Adrenal gland (tissue), 5 donors: ENCODE results near the gene GFOD1.

Source experiments
- POLR2A ChIP-seq, 2 donors: fragments of 450-650 bp; IDR thresholded peaks; one replicate each; pipeline ENCODE4 v1.6.1; 2017; ENCODE audit warnings: antibody characterized with exemption in 2 of 2, mild to moderate bottlenecking in 2 of 2, moderate library complexity in 1 of 2
- TF ChIP-seq, protein P1 (sequence below), 6 experiments: fragments of 450-650 bp in 4 of 6; fragments of 200-600 bp in 2 of 6; sonication (generic) in 1 of 6; IDR thresholded peaks; 1 replicate in 5 of 6; 2 replicates in 1 of 6; pipeline versions ENCODE4 v1.5.1 to v1.8.0; 2016 to 2021; ENCODE audit warnings: antibody characterized with exemption in 6 of 6, mild to moderate bottlenecking in 2 of 6, moderate library complexity in 1 of 6
- donor health status: DM: no; HTN: no; CAD: no.

- TF ChIP-seq, protein P1, sequence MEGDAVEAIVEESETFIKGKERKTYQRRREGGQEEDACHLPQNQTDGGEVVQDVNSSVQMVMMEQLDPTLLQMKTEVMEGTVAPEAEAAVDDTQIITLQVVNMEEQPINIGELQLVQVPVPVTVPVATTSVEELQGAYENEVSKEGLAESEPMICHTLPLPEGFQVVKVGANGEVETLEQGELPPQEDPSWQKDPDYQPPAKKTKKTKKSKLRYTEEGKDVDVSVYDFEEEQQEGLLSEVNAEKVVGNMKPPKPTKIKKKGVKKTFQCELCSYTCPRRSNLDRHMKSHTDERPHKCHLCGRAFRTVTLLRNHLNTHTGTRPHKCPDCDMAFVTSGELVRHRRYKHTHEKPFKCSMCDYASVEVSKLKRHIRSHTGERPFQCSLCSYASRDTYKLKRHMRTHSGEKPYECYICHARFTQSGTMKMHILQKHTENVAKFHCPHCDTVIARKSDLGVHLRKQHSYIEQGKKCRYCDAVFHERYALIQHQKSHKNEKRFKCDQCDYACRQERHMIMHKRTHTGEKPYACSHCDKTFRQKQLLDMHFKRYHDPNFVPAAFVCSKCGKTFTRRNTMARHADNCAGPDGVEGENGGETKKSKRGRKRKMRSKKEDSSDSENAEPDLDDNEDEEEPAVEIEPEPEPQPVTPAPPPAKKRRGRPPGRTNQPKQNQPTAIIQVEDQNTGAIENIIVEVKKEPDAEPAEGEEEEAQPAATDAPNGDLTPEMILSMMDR (IDR thresholded peaks at IDR 0.05), result no peak
- TF ChIP-seq POLR2A (IDR thresholded peaks at IDR 0.05), result no peak
Measured at GRCh38 chr6:13415283-13415682, 72.1 kb downstream of the GFOD1 start.
